HCT116 (cell line): ENCODE results near the gene CRY2.

ENCODE experiments used
- CEBPB ChIP-seq: IDR thresholded peaks from 2 replicates; pipeline ENCODE4 v1.6.1; 2012; ENCODE audit warnings: low read depth
- CTCF ChIP-seq, 3 experiments: fragments of 200-600 bp in 1 of 3; sonication (generic) in 1 of 3; IDR thresholded peaks in 2 of 3; conservative IDR thresholded peaks in 1 of 3; 2 replicates each; pipeline ENCODE4 v1.5.1; 2012 to 2017; ENCODE audit warnings: low read depth in 2 of 3, low read length in 2 of 3, antibody characterized with exemption in 1 of 3, borderline replicate concordance in 1 of 3, control low read depth in 1 of 3, mild to moderate bottlenecking in 1 of 3, mixed read lengths in 1 of 3, mixed run types in 1 of 3, moderate library complexity in 1 of 3; ENCODE audit not compliant: insufficient read depth in 1 of 3
- EZH2 ChIP-seq: fragments of 200-600 bp; sonication (generic); IDR thresholded peaks from 2 replicates; pipeline ENCODE4 v1.6.1; 2017; ENCODE audit warnings: antibody characterized with exemption, mixed run types
- MAX ChIP-seq: IDR thresholded peaks from 2 replicates; pipeline ENCODE4 v1.6.1; 2012
- POLR2A ChIP-seq: IDR thresholded peaks from 2 replicates; pipeline ENCODE4 v1.7.0; 2011; ENCODE audit warnings: borderline replicate concordance; ENCODE audit not compliant: insufficient read depth, insufficient read length; ENCODE audit errors: extremely low read depth
- POLR2AphosphoS5 ChIP-seq: IDR thresholded peaks from 2 replicates; pipeline ENCODE4 v1.6.1; 2011; ENCODE audit warnings: mild to moderate bottlenecking, low read depth, low read length, moderate library complexity
- RAD21 ChIP-seq: IDR thresholded peaks from 2 replicates; pipeline ENCODE4 v1.6.1; 2012; ENCODE audit warnings: low read depth, mild to moderate bottlenecking
- SP1 ChIP-seq: IDR thresholded peaks from 2 replicates; pipeline ENCODE4 v1.6.1; 2012; ENCODE audit warnings: low read depth
- TCF7L2 ChIP-seq: IDR thresholded peaks from 2 replicates; pipeline ENCODE4 v1.7.0; 2011; ENCODE audit warnings: borderline replicate concordance, inconsistent platforms; ENCODE audit not compliant: insufficient read depth, insufficient read length; ENCODE audit errors: extremely low read depth
- YY1 ChIP-seq: IDR thresholded peaks from 2 replicates; pipeline ENCODE4 v1.6.1; 2011; ENCODE audit warnings: low read length, low read depth, moderate library complexity, mild to moderate bottlenecking; ENCODE audit not compliant: insufficient replicate concordance; ENCODE audit errors: extremely low read depth
- ZBTB33 ChIP-seq: IDR thresholded peaks from 2 replicates; pipeline ENCODE4 v1.6.1; 2011; ENCODE audit warnings: mild to moderate bottlenecking, low read length, moderate library complexity; ENCODE audit not compliant: insufficient replicate concordance; ENCODE audit errors: extremely low read depth
- ZNF274 ChIP-seq: fragments of 200-500 bp; sonication (Bioruptor generic); IDR thresholded peaks from 2 replicates; pipeline ENCODE4 v1.6.1; 2014; ENCODE audit warnings: mild to moderate bottlenecking, low read depth, low read length, inconsistent platforms

- no peak for TF ChIP-seq CTCF (IDR thresholded peaks at IDR 0.05 in 2 of 3, conservative IDR thresholded peaks at IDR 0.05 in 1 of 3; ENCODE audit: borderline replicate concordance in 1 of 3, insufficient read depth in 1 of 3, low read depth in 2 of 3, low read length in 2 of 3)
- TF ChIP-seq RAD21 = no peak
- no peak for TF ChIP-seq EZH2
- TF ChIP-seq ZBTB33 = no peak
- TF ChIP-seq SP1 = no peak
- TF ChIP-seq ZNF274 = no peak
- no peak for TF ChIP-seq YY1
- TF ChIP-seq TCF7L2 = no peak
- 0 out of 2 replicates have a peak, but pooled peaks have one; percentile 22 for TF ChIP-seq POLR2AphosphoS5
- TF ChIP-seq MAX = no peak
- no peak for TF ChIP-seq CEBPB
- no peak for TF ChIP-seq POLR2A
Measured at GRCh38 chr11:45906965-45907611, 59.8 kb downstream of the CRY2 start, which contains the start of gene FREY1.
